SK-N-SH (cell line): Measurements from ENCODE around the gene DPF3. TPM values are rescaled to one million over a fixed set of nuclear protein-coding genes. Genes with fewer than 3 reads are reported as not detected.

Experiments
- CTCF ChIA-PET: fragments of 300-600, 350-600 bp; formaldehyde crosslinking; extraction: SDS; loops from one replicate; lab custom pipeline; 2021; lab: Yijun Ruan, JAX
- POLR2A ChIA-PET: fragments of 350-600 bp; sonication (Branson Sonifier 250); formaldehyde crosslinking; extraction: SDS; loops from one replicate; lab custom pipeline; 2020; ENCODE audit warnings: antibody characterized with exemption, inconsistent platforms; lab: Yijun Ruan, JAX
- DNase-seq: peaks from one replicate; pipeline ENCODE4 v3.0.0; 2012
- H2AFZ ChIP-seq: fragments of 200-600 bp; sonication (generic); 2 replicates; pipeline ENCODE4 v1.8.1; 2016; ENCODE audit warnings: antibody characterized with exemption, mild to moderate bottlenecking, low read depth
- H3F3A ChIP-seq: fragments of 200-600 bp; sonication (generic); replicated peaks from 2 replicates; pipeline ENCODE3; 2016; ENCODE audit warnings: antibody characterized with exemption, mild to moderate bottlenecking; ENCODE audit not compliant: insufficient read depth
- H3K27ac ChIP-seq, 2 experiments: fragments of 200-500 bp in 1 of 2; fragments of 200-600 bp in 1 of 2; sonication (Bioruptor generic) in 1 of 2; sonication (generic), shearing (Covaris generic) in 1 of 2; 2 replicates each; pipeline versions ENCODE4 v1.5.1 to v1.6.1; 2014 to 2016; ENCODE audit warnings: low read depth in 2 of 2, inconsistent platforms in 1 of 2, low read length in 1 of 2, mild to moderate bottlenecking in 1 of 2, mixed read lengths in 1 of 2
- H3K27me3 ChIP-seq: fragments of 200-600 bp; sonication (generic), shearing (Covaris generic); 2 replicates; pipeline ENCODE4 v1.6.1; 2016; ENCODE audit warnings: mixed run types; ENCODE audit not compliant: insufficient read depth
- H3K36me3 ChIP-seq, 2 experiments: fragments of 200-500 bp in 1 of 2; fragments of 200-600 bp in 1 of 2; sonication (Bioruptor generic) in 1 of 2; sonication (generic) in 1 of 2; replicated peaks in 1 of 2; 2 replicates each; pipeline versions ENCODE3 to v1.5.1; 2014 to 2016; ENCODE audit warnings: low read length in 1 of 2, mild to moderate bottlenecking in 1 of 2; ENCODE audit not compliant: insufficient read depth in 2 of 2, control insufficient read depth in 1 of 2
- H3K4me1 ChIP-seq, 2 experiments: fragments of 200-500 bp in 1 of 2; fragments of 200-600 bp in 1 of 2; sonication (Bioruptor generic) in 1 of 2; sonication (generic), shearing (Covaris generic) in 1 of 2; 2 replicates each; pipeline versions ENCODE4 v1.5.1 to v1.6.1; 2014 to 2016; ENCODE audit warnings: low read depth in 1 of 2, low read length in 1 of 2, mixed run types in 1 of 2; ENCODE audit not compliant: insufficient read depth in 2 of 2, control insufficient read depth in 1 of 2
- H3K4me2 ChIP-seq: fragments of 200-600 bp; sonication (generic), shearing (Covaris generic); 2 replicates; pipeline ENCODE4 v1.6.1; 2017; ENCODE audit warnings: mixed run types
- H3K4me3 ChIP-seq, 2 experiments: fragments of 200-500 bp in 1 of 2; fragments of 200-600 bp in 1 of 2; sonication (Bioruptor generic) in 1 of 2; sonication (generic), shearing (Covaris generic) in 1 of 2; 2 replicates each; pipeline versions ENCODE4 v1.5.1 to v1.8.1; 2014 to 2016; ENCODE audit warnings: low read depth in 2 of 2, inconsistent platforms in 1 of 2, low read length in 1 of 2, mild to moderate bottlenecking in 1 of 2, mixed read lengths in 1 of 2, moderate library complexity in 1 of 2
- H3K79me2 ChIP-seq: fragments of 200-600 bp; sonication (generic); 2 replicates; pipeline ENCODE4 v1.8.1; 2017; ENCODE audit warnings: mild to moderate bottlenecking; ENCODE audit not compliant: insufficient read depth
- H3K9ac ChIP-seq: fragments of 200-600 bp; sonication (generic); 2 replicates; pipeline ENCODE4 v1.6.1; 2017; ENCODE audit warnings: mixed run types
- H3K9me2 ChIP-seq: fragments of 200-600 bp; sonication (generic); 2 replicates; pipeline ENCODE4 v1.6.1; 2017; ENCODE audit warnings: mixed run types
- H3K9me3 ChIP-seq: fragments of 200-600 bp; sonication (generic); 2 replicates; pipeline ENCODE4 v1.6.1; 2017; ENCODE audit warnings: mixed run types, mild to moderate bottlenecking, moderate library complexity
- H4K20me1 ChIP-seq: fragments of 200-600 bp; sonication (generic); 2 replicates; pipeline ENCODE4 v1.6.1; 2017; ENCODE audit warnings: mild to moderate bottlenecking, mixed run types; ENCODE audit not compliant: insufficient read depth
- CHD2 ChIP-seq: fragments of 150-350 bp; IDR thresholded peaks from 2 replicates; pipeline ENCODE4 v1.6.1; 2018; ENCODE audit warnings: low read length; ENCODE audit not compliant: partially characterized antibody
- CTCF ChIP-seq: fragments of 200-600 bp; sonication (generic); IDR thresholded peaks from 2 replicates; pipeline ENCODE4 v1.6.1; 2017; ENCODE audit warnings: antibody characterized with exemption, mild to moderate bottlenecking, moderate library complexity
- EP300 ChIP-seq, 2 experiments: IDR thresholded peaks; 2 replicates each; pipeline versions ENCODE4 v1.4.0 to v1.6.1; 2012; ENCODE audit warnings: borderline replicate concordance in 1 of 2, low read depth in 1 of 2, low read length in 1 of 2
- FOXJ3 ChIP-seq: sonication (generic); formaldehyde crosslinking; IDR thresholded peaks from 2 replicates; pipeline ENCODE4 v1.5.1; 2020; ENCODE audit warnings: mild to moderate bottlenecking, missing genetic modification reagents
- FOXM1 ChIP-seq: IDR thresholded peaks from 2 replicates; pipeline ENCODE4 v1.4.0; 2012; ENCODE audit warnings: low read depth, mild to moderate bottlenecking
- GABPA ChIP-seq: IDR thresholded peaks from 2 replicates; pipeline ENCODE4 v1.4.0; 2012; ENCODE audit warnings: low read depth, mild to moderate bottlenecking
- GATA2 ChIP-seq: sonication (generic); formaldehyde crosslinking; IDR thresholded peaks from 2 replicates; pipeline ENCODE4 v1.5.0; 2020; ENCODE audit warnings: mild to moderate bottlenecking, missing genetic modification reagents
- MEF2A ChIP-seq: IDR thresholded peaks from 2 replicates; pipeline ENCODE4 v1.4.0; 2012; ENCODE audit warnings: low read depth, borderline replicate concordance
- NRF1 ChIP-seq: IDR thresholded peaks from 2 replicates; pipeline ENCODE4 v1.6.1; 2012; ENCODE audit warnings: low read depth, mild to moderate bottlenecking, low read length
- PBX3 ChIP-seq: IDR thresholded peaks from 2 replicates; pipeline ENCODE4; 2012
- POLR2AphosphoS5 ChIP-seq: IDR thresholded peaks from 2 replicates; pipeline ENCODE4 v1.6.1; 2012; ENCODE audit warnings: low read depth, low read length
- RCOR1 ChIP-seq: fragments of 150-350 bp; IDR thresholded peaks from 2 replicates; pipeline ENCODE4 v1.6.1; 2017; ENCODE audit warnings: antibody characterized with exemption, low read length
- RFX5 ChIP-seq: IDR thresholded peaks from 2 replicates; pipeline ENCODE4 v1.6.1; 2012; ENCODE audit warnings: mild to moderate bottlenecking, improper control_type of control experiment, low read length
- RXRA ChIP-seq: IDR thresholded peaks from 2 replicates; pipeline ENCODE4 v1.4.0; 2012; ENCODE audit warnings: low read depth, mild to moderate bottlenecking, borderline replicate concordance
- SMC3 ChIP-seq: IDR thresholded peaks from 2 replicates; pipeline ENCODE4 v1.6.1; 2012; ENCODE audit warnings: low read depth, low read length, improper control_type of control experiment
- YY1 ChIP-seq: IDR thresholded peaks from 2 replicates; pipeline ENCODE4 v1.4.0; 2012; ENCODE audit warnings: low read depth, mild to moderate bottlenecking
- WGBS: methylation state at CpG from one replicate; pipeline ENCODE4 v1.1.6; 2017; ENCODE audit warnings: low lambda C conversion rate; 5-methylcytosine and 5-hydroxymethylcytosine counted together
- polyA plus RNA-seq, 3 experiments: library from polyadenylated mRNA; depleted of rRNA; stranded (reverse); fragments of >200 nt; gene quantifications; 2 replicates each; pipeline ENCODE4 v1.2.3, GENCODE V29; 2012
- TF ChIP-seq, protein P1 (sequence below): fragments of 150-350 bp; IDR thresholded peaks from 2 replicates; pipeline ENCODE4 v1.6.1; 2016; ENCODE audit warnings: mild to moderate bottlenecking, low read depth, low read length
- TF ChIP-seq, protein P2 (sequence below): IDR thresholded peaks from 2 replicates; pipeline ENCODE4 v1.4.0; 2012; ENCODE audit warnings: low read depth, borderline replicate concordance
- TF ChIP-seq, protein P3 (sequence below): IDR thresholded peaks from 2 replicates; pipeline ENCODE4 v1.4.0; 2012; ENCODE audit warnings: low read depth, borderline replicate concordance

The DPF3 gene
- polyA plus RNA-seq, 1 of the 3 experiments (the other 2 are of a cell fraction): 2.8 TPM

DNA sequence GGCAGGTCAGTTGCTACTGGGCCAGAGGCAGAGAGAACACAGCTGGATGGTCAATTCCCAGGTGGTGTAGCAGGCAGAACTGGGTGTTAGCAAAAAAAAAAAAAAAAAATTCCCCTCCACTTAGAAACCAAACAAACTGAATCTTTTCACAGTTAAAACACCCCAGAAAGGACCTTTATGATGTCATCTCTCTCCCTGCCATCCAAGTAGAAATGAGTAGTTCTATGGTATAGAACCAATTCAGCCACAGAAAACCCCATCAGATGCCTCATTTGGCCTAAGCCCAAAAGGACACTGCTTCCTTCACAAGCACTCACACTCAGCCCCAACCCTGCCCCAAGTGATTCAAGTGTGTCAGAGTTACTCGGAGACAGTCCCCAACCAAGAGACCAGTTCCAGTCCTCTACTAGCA lies 230.8 kb downstream of the DPF3 start:
- peaks cover 0 to 24% of the 10 kb centered on the region in 2 experiments; a peak in 3 of 4 replicates for H3K4me1 ChIP-seq
- H2AFZ ChIP-seq: no peak overlapping the region
- no peak overlapping the region for H3K9ac ChIP-seq
- 80% methylated on average over 1 of the region's 1 CpG for WGBS
- H3K27ac ChIP-seq: no peak overlapping the region
- H3K36me3 ChIP-seq: no peaks in the 10 kb centered on the region
- H3K4me3 ChIP-seq: no peak overlapping the region
- no peak overlapping the region for H3K4me2 ChIP-seq
- no peaks in the 10 kb centered on the region for H3K9me2 ChIP-seq
- no peak for TF ChIP-seq PBX3
- TF ChIP-seq, protein P1, sequence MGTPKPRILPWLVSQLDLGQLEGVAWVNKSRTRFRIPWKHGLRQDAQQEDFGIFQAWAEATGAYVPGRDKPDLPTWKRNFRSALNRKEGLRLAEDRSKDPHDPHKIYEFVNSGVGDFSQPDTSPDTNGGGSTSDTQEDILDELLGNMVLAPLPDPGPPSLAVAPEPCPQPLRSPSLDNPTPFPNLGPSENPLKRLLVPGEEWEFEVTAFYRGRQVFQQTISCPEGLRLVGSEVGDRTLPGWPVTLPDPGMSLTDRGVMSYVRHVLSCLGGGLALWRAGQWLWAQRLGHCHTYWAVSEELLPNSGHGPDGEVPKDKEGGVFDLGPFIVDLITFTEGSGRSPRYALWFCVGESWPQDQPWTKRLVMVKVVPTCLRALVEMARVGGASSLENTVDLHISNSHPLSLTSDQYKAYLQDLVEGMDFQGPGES: no peak
- TF ChIP-seq SMC3: no peak
- no peak for TF ChIP-seq RFX5
- TF ChIP-seq CHD2: no peak
- no peak for TF ChIP-seq MEF2A
- no peak for TF ChIP-seq RXRA
- no peak for TF ChIP-seq EP300 (IDR thresholded peaks at IDR 0.05; ENCODE audit: borderline replicate concordance in 1 of 2, low read depth in 1 of 2, low read length in 1 of 2)
- TF ChIP-seq, protein P2, sequence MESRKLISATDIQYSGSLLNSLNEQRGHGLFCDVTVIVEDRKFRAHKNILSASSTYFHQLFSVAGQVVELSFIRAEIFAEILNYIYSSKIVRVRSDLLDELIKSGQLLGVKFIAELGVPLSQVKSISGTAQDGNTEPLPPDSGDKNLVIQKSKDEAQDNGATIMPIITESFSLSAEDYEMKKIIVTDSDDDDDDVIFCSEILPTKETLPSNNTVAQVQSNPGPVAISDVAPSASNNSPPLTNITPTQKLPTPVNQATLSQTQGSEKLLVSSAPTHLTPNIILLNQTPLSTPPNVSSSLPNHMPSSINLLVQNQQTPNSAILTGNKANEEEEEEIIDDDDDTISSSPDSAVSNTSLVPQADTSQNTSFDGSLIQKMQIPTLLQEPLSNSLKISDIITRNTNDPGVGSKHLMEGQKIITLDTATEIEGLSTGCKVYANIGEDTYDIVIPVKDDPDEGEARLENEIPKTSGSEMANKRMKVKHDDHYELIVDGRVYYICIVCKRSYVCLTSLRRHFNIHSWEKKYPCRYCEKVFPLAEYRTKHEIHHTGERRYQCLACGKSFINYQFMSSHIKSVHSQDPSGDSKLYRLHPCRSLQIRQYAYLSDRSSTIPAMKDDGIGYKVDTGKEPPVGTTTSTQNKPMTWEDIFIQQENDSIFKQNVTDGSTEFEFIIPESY: no peak
- TF ChIP-seq GABPA: no peak
- TF ChIP-seq NRF1: no peak
- TF ChIP-seq RCOR1: no peak
- no peak for TF ChIP-seq FOXM1
- TF ChIP-seq FOXJ3 (CRISPR knock-in tag): no peak
- no peak for TF ChIP-seq POLR2AphosphoS5
- no peak for TF ChIP-seq YY1
- no peak for TF ChIP-seq GATA2 (CRISPR knock-in tag)
- no peak for TF ChIP-seq CTCF
- TF ChIP-seq, protein P3, sequence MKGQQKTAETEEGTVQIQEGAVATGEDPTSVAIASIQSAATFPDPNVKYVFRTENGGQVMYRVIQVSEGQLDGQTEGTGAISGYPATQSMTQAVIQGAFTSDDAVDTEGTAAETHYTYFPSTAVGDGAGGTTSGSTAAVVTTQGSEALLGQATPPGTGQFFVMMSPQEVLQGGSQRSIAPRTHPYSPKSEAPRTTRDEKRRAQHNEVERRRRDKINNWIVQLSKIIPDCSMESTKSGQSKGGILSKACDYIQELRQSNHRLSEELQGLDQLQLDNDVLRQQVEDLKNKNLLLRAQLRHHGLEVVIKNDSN: no peak
- ChIA-PET CTCF (no interaction called here), POLR2A (no interaction called here)
- no peaks in the 10 kb centered on the region for H3K9me3 ChIP-seq
- no peaks in the 10 kb centered on the region for H3K79me2 ChIP-seq
- no peaks in the 10 kb centered on the region for H4K20me1 ChIP-seq
- peaks cover 20% of the 10 kb centered on the region for H3F3A ChIP-seq
- no peak for DNase-seq
- H3K27me3 ChIP-seq: no peaks in the 10 kb centered on the region
